ENCODE data around the gene MFAP1.

Gene MFAP1

GRCh38 chr15:43775411-43775965 lies 49.0 kb downstream of the MFAP1 start:
- no peak for DNase-seq

- DNase-seq: no peak
These were observed 50.4 kb downstream of the MFAP1 start for GRCh38 chr15:43774062-43774461.

- DNase-seq: no peak
These were observed 51.9 kb downstream of the MFAP1 start for GRCh38 chr15:43772624-43773023.

GRCh38 chr15:43771816-43772215 lies 52.7 kb downstream of the MFAP1 start:
- DNase-seq: no peak

- DNase-seq: no peak
These were observed 54.8 kb downstream of the MFAP1 start for GRCh38 chr15:43769584-43770228.

GRCh38 chr15:43763819-43764446 lies 60.6 kb downstream of the MFAP1 start:
- DNase-seq: no peak

GRCh38 chr15:43762824-43763223 lies 61.7 kb downstream of the MFAP1 start:
- no peak for DNase-seq
